ENCODE measurements around the gene SORCS3.

SORCS3 gene

DNA sequence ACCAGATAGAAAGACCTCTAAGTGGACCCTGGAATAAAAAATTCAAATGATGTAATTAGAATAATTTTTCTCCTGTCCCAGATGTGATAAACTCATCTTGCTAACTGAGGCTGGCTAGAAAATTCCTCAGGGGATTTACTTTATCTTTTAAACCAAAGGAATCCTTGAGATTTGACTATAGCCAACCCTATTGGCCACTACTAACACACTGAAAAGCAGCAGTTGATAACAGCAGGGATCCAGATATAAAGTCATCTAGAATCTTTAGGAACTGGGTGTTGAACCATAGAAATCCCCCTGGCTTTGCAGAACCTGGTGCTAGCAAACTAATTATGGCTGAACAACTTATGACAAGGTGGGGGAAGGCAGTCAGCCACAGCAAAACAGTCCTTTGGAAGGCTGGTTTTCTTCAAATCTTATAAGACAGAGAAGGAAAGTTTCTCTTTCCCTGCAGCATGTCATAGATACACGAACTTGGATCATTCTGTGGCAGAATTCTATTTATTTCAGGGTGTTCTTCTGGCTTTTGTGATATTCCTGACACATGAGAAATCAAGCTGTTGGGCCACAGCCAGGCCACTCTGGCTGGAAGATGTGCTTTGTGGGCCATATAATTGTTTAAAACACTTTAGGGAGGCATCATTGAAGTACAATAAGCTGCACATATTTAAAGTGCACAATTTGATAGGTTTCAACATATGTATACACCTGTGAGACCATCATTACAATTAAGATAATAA is 643.6 kb downstream of the SORCS3 start:
- FAIRE-seq, result no peak

DNA sequence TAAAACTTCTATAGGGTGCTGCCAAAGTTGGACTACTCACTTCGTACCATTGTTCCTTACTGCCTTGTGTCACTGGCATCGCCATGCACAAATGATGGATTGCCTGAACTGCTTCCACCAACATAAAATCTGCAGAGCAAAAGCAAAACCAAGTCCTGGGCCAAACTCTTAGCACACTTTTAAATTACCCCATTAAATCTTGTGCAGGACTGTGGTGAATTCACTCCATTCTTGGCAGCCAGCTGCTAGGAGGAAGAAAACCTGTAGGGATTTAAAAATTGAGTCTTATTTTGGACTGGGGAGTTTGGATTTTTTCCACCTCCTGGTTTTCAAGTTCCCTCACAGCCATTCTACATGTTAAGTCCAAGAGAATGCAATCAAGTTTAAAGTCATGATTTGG is 646.9 kb downstream of the SORCS3 start:
- FAIRE-seq, result no peak

DNA sequence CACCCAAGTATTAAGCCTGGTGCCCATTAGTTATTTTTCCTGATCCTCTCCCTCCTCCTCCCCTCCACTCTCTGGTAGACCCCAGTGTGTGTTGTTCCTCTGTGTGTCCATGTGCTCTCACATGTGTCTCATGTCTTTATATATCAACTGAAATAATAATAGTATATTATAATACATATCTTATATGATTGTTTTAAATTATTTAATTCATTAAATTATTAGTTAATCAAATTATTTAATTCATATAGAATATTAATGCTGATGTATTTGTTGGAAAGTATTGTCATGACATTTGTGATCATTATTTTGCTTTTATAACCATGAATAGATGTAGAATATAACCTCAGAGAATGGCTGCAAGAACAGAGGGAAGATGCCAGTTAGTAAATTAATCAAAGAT is 647.5 kb downstream of the SORCS3 start:
- no peak for FAIRE-seq

DNA sequence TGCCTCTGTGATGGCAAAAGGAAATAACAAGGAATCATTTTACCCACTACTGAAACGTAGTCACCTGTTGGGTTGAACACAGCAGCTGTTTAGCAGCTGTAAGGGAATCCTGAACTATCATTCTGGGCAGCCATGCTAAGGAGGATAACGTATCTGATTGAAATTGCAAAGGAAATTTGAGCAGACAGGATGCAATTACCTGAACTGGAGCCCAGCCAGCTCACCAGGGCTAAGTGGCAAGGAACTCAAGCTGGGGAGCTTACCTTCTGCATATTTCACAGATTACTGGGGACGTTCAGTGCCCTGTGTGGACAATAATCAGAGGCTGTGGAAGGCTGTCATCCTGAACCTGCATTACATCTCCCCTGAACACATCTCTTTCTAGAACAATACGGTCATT is 650.5 kb downstream of the SORCS3 start:
- no peak for FAIRE-seq

DNA sequence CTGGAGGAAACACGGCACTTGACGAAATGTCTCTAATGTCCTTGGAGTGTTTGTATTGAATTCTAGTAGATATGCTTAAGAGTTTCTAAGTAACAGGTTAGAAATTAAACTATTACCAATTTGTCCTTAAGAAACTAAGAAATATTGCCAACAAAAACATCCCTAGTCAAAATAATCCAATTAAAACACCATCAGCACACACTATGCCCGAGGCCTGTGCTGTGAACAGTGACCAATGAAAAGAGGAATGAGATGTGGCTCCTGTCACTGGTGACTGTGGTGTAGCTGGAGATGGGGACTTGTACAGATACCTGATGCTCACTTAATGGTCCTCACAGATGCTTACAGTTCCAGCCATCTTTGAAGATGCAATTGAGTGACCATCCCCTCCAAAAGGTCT is 651.1 kb downstream of the SORCS3 start:
- no peak for FAIRE-seq

Measured in islet of Langerhans (tissue), 1 donor.